Osteoblast (primary cell): Measurements from ENCODE around the gene CPTP. TPM values are rescaled to one million over a fixed set of nuclear protein-coding genes. Genes with fewer than 3 reads are reported as not detected.

Experiments
- DNase-seq: peaks from one replicate; pipeline ENCODE4 v3.0.0; 2011; ENCODE audit warnings: low spot score, mixed read lengths; ENCODE audit not compliant: insufficient read length; ENCODE audit errors: missing footprints
- H2AFZ ChIP-seq: 2 replicates; pipeline ENCODE4 v1.6.0; 2011; ENCODE audit warnings: mild to moderate bottlenecking, low read length
- H3K27ac ChIP-seq: 2 replicates; pipeline ENCODE4 v1.5.1; 2011; ENCODE audit warnings: mild to moderate bottlenecking, low read depth, low read length, moderate library complexity
- H3K27me3 ChIP-seq: 2 replicates; pipeline ENCODE4 v1.6.0; 2012; ENCODE audit warnings: mild to moderate bottlenecking, control low read depth, inconsistent platforms, low read length, moderate library complexity; ENCODE audit not compliant: insufficient read depth
- H3K36me3 ChIP-seq: 2 replicates; pipeline ENCODE4 v1.5.1; 2011; ENCODE audit warnings: mild to moderate bottlenecking, low read length, control low read depth, moderate library complexity; ENCODE audit not compliant: insufficient read depth
- H3K4me1 ChIP-seq: 2 replicates; pipeline ENCODE4 v1.5.1; 2011; ENCODE audit warnings: mild to moderate bottlenecking, low read length, control low read depth, moderate library complexity; ENCODE audit not compliant: insufficient read depth
- H3K4me2 ChIP-seq: 2 replicates; pipeline ENCODE4 v1.6.0; 2011; ENCODE audit warnings: mild to moderate bottlenecking, low read length; ENCODE audit not compliant: insufficient read depth
- H3K4me3 ChIP-seq: fragments of 200-600 bp; sonication (generic); 3 replicates; pipeline ENCODE4 v1.5.1; 2012; ENCODE audit warnings: mild to moderate bottlenecking, low read length, inconsistent platforms; ENCODE audit not compliant: insufficient read depth
- H3K79me2 ChIP-seq: 2 replicates; pipeline ENCODE4 v1.6.0; 2012; ENCODE audit warnings: mild to moderate bottlenecking, low read length, control low read depth, inconsistent platforms; ENCODE audit not compliant: insufficient read depth
- H3K9me3 ChIP-seq: 2 replicates; pipeline ENCODE4 v1.5.1; 2011; ENCODE audit warnings: low read depth, low read length, control low read depth
- H4K20me1 ChIP-seq: 2 replicates; pipeline ENCODE4 v1.6.0; 2012; ENCODE audit warnings: mild to moderate bottlenecking, low read length, control low read depth; ENCODE audit not compliant: insufficient read depth
- total RNA-seq: library from RNA; depleted of rRNA; stranded (reverse); fragments of >200 nt; gene quantifications from 2 replicates; pipeline ENCODE4 v1.2.3, GENCODE V29; 2012
- TF ChIP-seq, protein P1 (sequence below): IDR thresholded peaks from 2 replicates; pipeline ENCODE4 v1.5.1; 2011; ENCODE audit warnings: mild to moderate bottlenecking, low read depth, low read length, moderate library complexity; ENCODE audit errors: extremely low read depth

CPTP gene
- total RNA-seq, 1 donor, result 13.8 TPM

- DNase-seq, result peak; percentile 65
Measured at GRCh38 chr1:1374589-1374928, 50.0 kb downstream of the CPTP start.

GRCh38 chr1:1374929-1375662, 50.5 kb downstream of the CPTP start, which contains the start of gene AURKAIP1:
Gene AURKAIP1 (minus strand): TSS chr1:1375207. CDS start chr1:1374756, 451 bp downstream.
- Histone ChIP-seq H2AFZ (peak within 1 kb of the TSS; percentile 5), H3K9me3 (no peaks in the 10 kb centered on the region), H3K4me2 (peak within 1 kb of the TSS; percentile 92), H3K36me3 (peaks cover 6% of the 10 kb centered on the region), H3K4me1 (peaks cover 25% of the 10 kb centered on the region), H3K4me3 (peak within 1 kb of the TSS; percentile 92), H3K27me3 (no peaks in the 10 kb centered on the region), H4K20me1 (peaks cover 17% of the 10 kb centered on the region), H3K79me2 (peaks cover 32% of the 10 kb centered on the region), H3K27ac (peak within 1 kb of the TSS; percentile 73)
- peak; percentile 100 for DNase-seq
- TF ChIP-seq, protein P1, sequence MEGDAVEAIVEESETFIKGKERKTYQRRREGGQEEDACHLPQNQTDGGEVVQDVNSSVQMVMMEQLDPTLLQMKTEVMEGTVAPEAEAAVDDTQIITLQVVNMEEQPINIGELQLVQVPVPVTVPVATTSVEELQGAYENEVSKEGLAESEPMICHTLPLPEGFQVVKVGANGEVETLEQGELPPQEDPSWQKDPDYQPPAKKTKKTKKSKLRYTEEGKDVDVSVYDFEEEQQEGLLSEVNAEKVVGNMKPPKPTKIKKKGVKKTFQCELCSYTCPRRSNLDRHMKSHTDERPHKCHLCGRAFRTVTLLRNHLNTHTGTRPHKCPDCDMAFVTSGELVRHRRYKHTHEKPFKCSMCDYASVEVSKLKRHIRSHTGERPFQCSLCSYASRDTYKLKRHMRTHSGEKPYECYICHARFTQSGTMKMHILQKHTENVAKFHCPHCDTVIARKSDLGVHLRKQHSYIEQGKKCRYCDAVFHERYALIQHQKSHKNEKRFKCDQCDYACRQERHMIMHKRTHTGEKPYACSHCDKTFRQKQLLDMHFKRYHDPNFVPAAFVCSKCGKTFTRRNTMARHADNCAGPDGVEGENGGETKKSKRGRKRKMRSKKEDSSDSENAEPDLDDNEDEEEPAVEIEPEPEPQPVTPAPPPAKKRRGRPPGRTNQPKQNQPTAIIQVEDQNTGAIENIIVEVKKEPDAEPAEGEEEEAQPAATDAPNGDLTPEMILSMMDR, result no peak

More at GRCh38 chr1:1374589-1374928, 50.0 kb downstream of the CPTP start:
- Histone ChIP-seq H3K27ac (peak overlapping the region; percentile 73), H3K36me3 (peaks cover 6% of the 10 kb centered on the region), H3K4me1 (peaks cover 25% of the 10 kb centered on the region), H4K20me1 (peaks cover 17% of the 10 kb centered on the region), H2AFZ (no peak overlapping the region), H3K9me3 (no peaks in the 10 kb centered on the region), H3K4me2 (peak overlapping the region; percentile 92), H3K79me2 (peaks cover 32% of the 10 kb centered on the region), H3K27me3 (no peaks in the 10 kb centered on the region), H3K4me3 (peak overlapping the region; percentile 92)
- TF ChIP-seq, protein P1, result no peak

DNA sequence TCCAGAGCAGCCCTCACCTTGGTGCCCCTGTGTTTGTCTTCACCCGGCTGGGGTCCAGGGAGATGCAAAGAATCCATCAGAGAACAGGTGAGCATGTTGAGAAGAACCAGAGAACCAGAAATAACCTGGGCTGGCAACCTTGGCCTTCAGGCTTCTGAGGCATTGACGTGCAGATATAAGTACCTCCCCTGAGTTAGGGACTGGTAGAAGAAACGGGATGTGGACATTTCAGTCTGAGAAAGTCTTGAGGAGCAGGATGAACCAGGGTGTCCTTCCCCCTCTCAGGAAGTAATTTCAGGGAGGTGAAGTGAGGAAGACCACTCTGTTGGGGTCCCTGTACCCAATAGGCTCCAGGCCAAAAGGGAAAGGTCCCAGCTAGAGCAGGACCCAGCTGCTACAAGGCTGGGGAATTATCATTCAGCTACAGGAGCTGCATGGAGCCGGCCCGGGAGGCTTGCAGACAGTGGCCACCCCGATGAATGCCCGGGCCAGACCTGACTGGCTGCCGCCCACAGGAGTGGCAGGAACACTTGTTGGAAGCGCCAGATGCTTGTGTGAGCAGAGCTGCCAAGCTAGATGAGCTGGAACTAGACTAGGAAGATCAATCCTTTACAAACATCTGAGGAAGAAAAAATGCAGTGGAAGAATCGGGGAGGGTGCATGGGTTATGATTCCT, 52.1 kb downstream of the CPTP start:
- peak overlapping the region; percentile 64 for H3K27ac ChIP-seq
- H3K36me3 ChIP-seq, result peaks cover 6% of the 10 kb centered on the region
- H3K79me2 ChIP-seq, result peaks cover 34% of the 10 kb centered on the region

More for the DNA sequence above, 52.1 kb downstream of the CPTP start:
- DNase-seq, result peak; percentile 71
- Histone ChIP-seq H3K27me3 (no peaks in the 10 kb centered on the region), H3K4me3 (no peak overlapping the region), H3K4me2 (peak overlapping the region; percentile 46), H3K4me1 (peaks cover 12% of the 10 kb centered on the region), H2AFZ (no peak overlapping the region), H3K9me3 (no peaks in the 10 kb centered on the region), H4K20me1 (peaks cover 14% of the 10 kb centered on the region)
- TF ChIP-seq, protein P1, result no peak
